Sigmoid colon (tissue), 7 donors: ENCODE data around the gene GLI3. TPM values are rescaled to one million over a fixed set of nuclear protein-coding genes. Genes with fewer than 3 reads are reported as not detected.

Experiments
- DNase-seq: peaks from one replicate; pipeline ENCODE4 v3.0.0-alpha.2; 2019
- H3K27ac ChIP-seq, 4 donors: fragments of 200-600 bp; sonication (generic); one replicate each; pipeline ENCODE4 v1.5.1; 2016 to 2019; ENCODE audit warnings: mild to moderate bottlenecking in 1 of 4
- H3K27me3 ChIP-seq, 3 donors: fragments of 200-600 bp; sonication (generic); one replicate each; pipeline ENCODE4 v1.5.1; 2019; ENCODE audit warnings: mild to moderate bottlenecking in 1 of 3
- H3K36me3 ChIP-seq, 4 donors: fragments of 200-600 bp; sonication (generic); one replicate each; pipeline ENCODE4 v1.5.1; 2016 to 2019
- H3K4me1 ChIP-seq, 4 donors: fragments of 200-600 bp; sonication (generic); one replicate each; pipeline ENCODE4 v1.5.1; 2017 to 2019
- H3K4me3 ChIP-seq, 4 donors: fragments of 200-600 bp; sonication (generic); one replicate each; pipeline ENCODE4 v1.5.1; 2017 to 2019; ENCODE audit warnings: mild to moderate bottlenecking in 2 of 4, moderate library complexity in 1 of 4
- H3K9me3 ChIP-seq, 4 donors: fragments of 200-600 bp in 3 of 4; sonication (generic) in 3 of 4; one replicate each; pipeline versions ENCODE4 v1.5.1 to v1.6.1; 2013 to 2019
- EP300 ChIP-seq, 4 donors: sonication (generic); formaldehyde crosslinking; IDR thresholded peaks; one replicate each; pipeline ENCODE4 v1.6.1; 2017; ENCODE audit warnings: antibody characterized with exemption in 4 of 4
- POLR2A ChIP-seq, 2 donors: fragments of 450-650 bp; IDR thresholded peaks; one replicate each; pipeline ENCODE4 v1.6.1; 2016; ENCODE audit warnings: antibody characterized with exemption in 2 of 2, mild to moderate bottlenecking in 2 of 2, moderate library complexity in 2 of 2
- POLR2AphosphoS5 ChIP-seq, 4 donors: sonication (generic); formaldehyde crosslinking; IDR thresholded peaks; one replicate each; pipeline ENCODE4 v1.6.1; 2017; ENCODE audit warnings: antibody characterized with exemption in 4 of 4
- WGBS, 2 donors: extraction: QIAGEN DNeasy Blood & Tissue Kit; methylation state at CpG; one replicate each; pipeline ENCODE4 v1.1.7; 2013; 5-methylcytosine and 5-hydroxymethylcytosine counted together
- intact Hi-C: fragments of 100-400 bp; cut with DNase I; formaldehyde crosslinking; loops from one replicate; pipeline ENCODE4 v1.15.1; 2023
- polyA plus RNA-seq, 3 donors: library from polyadenylated mRNA; stranded (reverse); fragments of 200-250 nt; gene quantifications; one replicate each; pipeline ENCODE4 v1.2.3, GENCODE V29; 2013
- total RNA-seq, 4 donors: library from RNA; depleted of rRNA; stranded (reverse); fragments of >200 nt; gene quantifications; one replicate each; pipeline ENCODE4 v1.1.0, GENCODE V29; 2016
- TF ChIP-seq, protein P1 (sequence below), 4 experiments: fragments of 450-650 bp in 3 of 4; fragments of 200-600 bp in 1 of 4; IDR thresholded peaks; one replicate each; pipeline ENCODE4 v1.5.1; 2016 to 2019; ENCODE audit warnings: antibody characterized with exemption in 4 of 4, mild to moderate bottlenecking in 3 of 4, moderate library complexity in 2 of 4
- donor health status: healthy with polysubstance abuse.
- donor health status: Bipolar disorder and iron deficiency.
- donor health status: healthy.

GLI3 gene
- total and polyA plus RNA-seq, 7 donors = 0.23 to 31.6 (median 17.2) TPM

- peak; percentile 83 for DNase-seq
- 3 to 14% methylated on average over 6 of the region's 6 CpGs for WGBS, 2 donors
Measured at GRCh38 chr7:41940760-41941343, 296.2 kb downstream of the GLI3 start.

DNA sequence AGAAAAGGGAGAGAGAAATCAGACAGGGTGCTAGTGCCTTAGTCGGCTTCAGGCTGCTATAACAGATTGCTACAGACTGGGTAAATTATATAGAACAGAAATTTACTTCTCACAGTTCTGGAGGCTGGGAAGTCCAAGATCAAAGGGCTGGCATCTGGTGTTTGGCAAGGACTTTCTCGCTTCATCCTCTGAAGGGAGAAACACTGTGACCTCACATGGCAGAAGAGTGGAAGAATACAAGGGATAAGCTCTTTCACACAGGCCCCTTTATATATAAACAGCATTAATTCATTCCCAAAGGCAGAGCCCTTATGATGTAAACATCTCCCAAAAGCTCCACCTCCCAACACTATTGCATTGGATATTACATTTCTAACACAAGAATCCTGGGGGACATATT lies 298.6 kb downstream of the GLI3 start:
- TF ChIP-seq, protein P1, sequence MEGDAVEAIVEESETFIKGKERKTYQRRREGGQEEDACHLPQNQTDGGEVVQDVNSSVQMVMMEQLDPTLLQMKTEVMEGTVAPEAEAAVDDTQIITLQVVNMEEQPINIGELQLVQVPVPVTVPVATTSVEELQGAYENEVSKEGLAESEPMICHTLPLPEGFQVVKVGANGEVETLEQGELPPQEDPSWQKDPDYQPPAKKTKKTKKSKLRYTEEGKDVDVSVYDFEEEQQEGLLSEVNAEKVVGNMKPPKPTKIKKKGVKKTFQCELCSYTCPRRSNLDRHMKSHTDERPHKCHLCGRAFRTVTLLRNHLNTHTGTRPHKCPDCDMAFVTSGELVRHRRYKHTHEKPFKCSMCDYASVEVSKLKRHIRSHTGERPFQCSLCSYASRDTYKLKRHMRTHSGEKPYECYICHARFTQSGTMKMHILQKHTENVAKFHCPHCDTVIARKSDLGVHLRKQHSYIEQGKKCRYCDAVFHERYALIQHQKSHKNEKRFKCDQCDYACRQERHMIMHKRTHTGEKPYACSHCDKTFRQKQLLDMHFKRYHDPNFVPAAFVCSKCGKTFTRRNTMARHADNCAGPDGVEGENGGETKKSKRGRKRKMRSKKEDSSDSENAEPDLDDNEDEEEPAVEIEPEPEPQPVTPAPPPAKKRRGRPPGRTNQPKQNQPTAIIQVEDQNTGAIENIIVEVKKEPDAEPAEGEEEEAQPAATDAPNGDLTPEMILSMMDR (IDR thresholded peaks at IDR 0.05) = no peak
- TF ChIP-seq EP300 (IDR thresholded peaks at IDR 0.05) (no peak), POLR2AphosphoS5 (IDR thresholded peaks at IDR 0.05) (no peak), POLR2A (IDR thresholded peaks at IDR 0.05) (no peak)
- no peak for DNase-seq
- Histone ChIP-seq H3K4me3 (no peak overlapping the region), H3K36me3 (no peaks in the 10 kb centered on the region), H3K27ac (no peak overlapping the region), H3K4me1 (peaks cover 0 to 21% (median 15%) of the 10 kb centered on the region in 4 donors), H3K9me3 (no peaks in the 10 kb centered on the region), H3K27me3 (no peaks in the 10 kb centered on the region)
- 83 to 89% methylated on average over 2 of the region's 2 CpGs for WGBS, 2 donors
- intact Hi-C loops = no loop called here

More at GRCh38 chr7:41940760-41941343, 296.2 kb downstream of the GLI3 start:
- H3K27me3 ChIP-seq = no peaks in the 10 kb centered on the region
- no peaks in the 10 kb centered on the region for H3K36me3 ChIP-seq
- TF ChIP-seq EP300 (IDR thresholded peaks at IDR 0.05) = no peak
- no peak for TF ChIP-seq POLR2AphosphoS5 (IDR thresholded peaks at IDR 0.05)
- TF ChIP-seq, protein P1 (IDR thresholded peaks at IDR 0.05) = peak; percentile 66 to 88 (median 82)
- H3K27ac ChIP-seq = no peak overlapping the region
- intact Hi-C loops = loop anchor here (2.0 to 10.0 kb wide), 2 partner anchors 36 to 1314 kb away; no protein-coding TSS in a partner anchor
- no peaks in the 10 kb centered on the region for H3K9me3 ChIP-seq
- H3K4me3 ChIP-seq = no peak overlapping the region
- peaks cover 0 to 28% (median 20%) of the 10 kb centered on the region in 4 donors for H3K4me1 ChIP-seq

DNA sequence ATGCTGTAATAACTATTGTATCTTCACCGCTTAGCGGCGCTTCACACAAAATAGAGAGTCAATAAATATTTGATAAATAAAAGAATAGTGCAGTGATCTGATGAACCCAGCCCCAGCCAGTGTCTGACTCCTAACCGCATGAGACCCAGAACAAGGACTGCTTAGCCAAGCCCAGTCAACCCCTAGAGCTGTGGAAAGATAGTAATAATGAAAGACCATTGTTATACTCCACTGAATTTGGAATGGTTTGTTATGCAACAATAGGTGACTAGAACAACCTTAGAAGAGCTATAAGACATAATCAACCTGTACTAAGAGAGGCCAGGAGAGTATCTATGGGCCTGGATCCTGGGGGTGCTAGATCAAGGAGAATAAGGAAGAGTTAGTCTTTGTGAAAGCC lies 303.6 kb downstream of the GLI3 start:
- Histone ChIP-seq H3K4me1 (no peaks in the 10 kb centered on the region), H3K27me3 (no peaks in the 10 kb centered on the region), H3K4me3 (no peak overlapping the region), H3K9me3 (no peaks in the 10 kb centered on the region), H3K27ac (no peak overlapping the region), H3K36me3 (no peaks in the 10 kb centered on the region)
- TF ChIP-seq POLR2AphosphoS5 (IDR thresholded peaks at IDR 0.05) (no peak), EP300 (IDR thresholded peaks at IDR 0.05) (no peak), POLR2A (IDR thresholded peaks at IDR 0.05) (no peak)
- TF ChIP-seq, protein P1 (IDR thresholded peaks at IDR 0.05) = no peak
- intact Hi-C loops = no loop called here
- no peak for DNase-seq
- WGBS, 2 donors = 97 to 98% methylated on average over 4 of the region's 4 CpGs

DNA sequence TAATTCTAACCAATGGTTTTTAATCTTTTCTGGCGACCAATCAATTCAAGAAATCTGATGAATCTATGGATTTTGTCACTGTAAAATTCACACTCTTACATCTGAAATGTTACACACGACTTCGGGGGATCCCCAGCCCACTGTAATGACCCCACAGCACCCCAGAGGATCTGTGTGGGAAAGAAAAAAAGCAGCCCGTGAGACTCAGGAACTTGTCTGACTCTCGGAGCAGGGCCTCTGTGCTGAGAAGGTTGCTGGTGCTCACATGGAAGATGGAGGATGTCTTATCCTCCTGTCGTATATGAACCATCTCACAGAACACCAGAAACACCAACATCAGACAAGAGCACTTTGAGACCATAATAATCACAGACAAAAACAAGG lies 305.8 kb downstream of the GLI3 start:
- Histone ChIP-seq H3K4me1 (no peaks in the 10 kb centered on the region), H3K27me3 (no peaks in the 10 kb centered on the region), H3K4me3 (no peak overlapping the region), H3K9me3 (no peaks in the 10 kb centered on the region), H3K36me3 (no peaks in the 10 kb centered on the region), H3K27ac (no peak overlapping the region)
- 88 to 89% methylated on average over 6 of the region's 6 CpGs for WGBS, 2 donors
- no peak for TF ChIP-seq POLR2A (IDR thresholded peaks at IDR 0.05)
- TF ChIP-seq POLR2AphosphoS5 (IDR thresholded peaks at IDR 0.05) = no peak
- TF ChIP-seq EP300 (IDR thresholded peaks at IDR 0.05) = no peak
- TF ChIP-seq, protein P1 (IDR thresholded peaks at IDR 0.05) = no peak
- no peak for DNase-seq
- intact Hi-C loops = no loop called here
